IPS-NIHi7 (cell line): ENCODE measurements around the gene GRID1.

Source experiments
- DNase-seq: peaks from one replicate; pipeline ENCODE4 v3.0.0; 2012; ENCODE audit warnings: mixed read lengths; ENCODE audit errors: extremely low spot score

Gene GRID1

DNA sequence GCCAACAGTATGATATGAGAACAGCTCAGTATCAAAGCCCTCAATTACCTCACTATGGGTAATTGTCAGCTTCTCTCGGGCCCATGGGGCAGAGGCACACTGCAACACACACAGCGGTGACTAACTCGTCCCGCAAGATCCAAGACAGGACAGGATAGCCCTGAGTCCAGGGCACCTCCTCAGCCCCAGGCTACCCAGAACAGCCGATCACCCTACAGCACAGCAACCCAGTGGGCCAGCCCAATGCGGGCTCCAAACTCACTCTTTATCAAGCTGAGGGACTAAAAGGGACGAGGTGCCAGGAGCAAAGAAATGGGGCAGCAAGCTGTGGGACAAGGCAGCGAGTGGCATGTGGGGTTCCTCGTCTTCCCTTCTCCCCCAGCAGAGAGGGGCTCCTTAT lies 765.1 kb downstream of the GRID1 start:
- DNase-seq, result no peak

DNA sequence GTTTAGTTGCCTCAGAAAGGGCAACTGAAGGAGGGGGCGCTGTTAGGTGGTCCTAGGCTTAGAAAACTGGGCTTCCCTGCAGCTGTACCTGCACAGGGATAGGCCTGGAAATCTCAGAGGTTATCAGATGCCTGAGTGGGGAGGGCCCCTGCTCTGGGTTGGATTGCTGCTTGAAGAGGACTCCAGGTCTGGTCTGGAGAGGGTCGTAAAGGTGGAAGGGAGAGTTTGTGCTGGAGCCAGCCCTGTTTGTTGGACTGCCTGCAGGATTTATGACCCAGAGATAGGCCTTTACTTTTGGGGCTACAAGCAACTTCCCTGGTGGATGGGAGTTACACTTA lies 765.9 kb downstream of the GRID1 start:
- DNase-seq, result no peak

DNA sequence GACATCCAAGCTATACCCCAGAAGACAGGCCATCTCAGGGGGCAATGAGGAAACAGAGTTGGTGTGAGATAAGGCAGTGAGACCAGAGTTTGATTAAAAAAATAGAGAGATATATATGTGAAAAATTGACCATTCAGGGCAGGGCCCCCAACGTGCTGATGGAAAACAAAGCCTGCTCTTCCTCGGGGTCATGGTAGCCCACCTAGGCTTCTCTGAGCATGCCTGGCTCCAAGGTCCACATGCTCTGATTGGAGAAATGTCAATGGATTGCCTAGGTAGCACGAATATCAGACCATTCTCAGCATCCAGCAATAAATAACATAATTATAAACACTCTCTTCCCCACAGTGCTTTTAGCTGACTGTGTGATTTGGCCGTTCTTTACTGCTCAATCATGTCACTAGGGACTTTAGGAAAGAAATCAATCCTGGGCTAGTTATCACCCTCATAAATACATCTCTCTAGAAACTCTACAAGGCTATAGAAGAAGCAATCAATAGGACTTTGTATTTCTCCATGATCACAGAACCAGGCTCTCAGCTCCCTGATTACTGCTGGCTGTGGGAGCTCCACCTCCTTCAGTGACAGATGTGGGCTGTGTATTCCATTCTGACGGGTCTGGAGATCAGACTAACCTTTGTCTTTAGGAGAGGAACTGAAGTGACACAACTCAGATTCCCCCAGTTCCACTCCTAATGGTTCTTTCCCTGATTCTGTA lies 766.4 kb downstream of the GRID1 start:
- DNase-seq, result no peak

DNA sequence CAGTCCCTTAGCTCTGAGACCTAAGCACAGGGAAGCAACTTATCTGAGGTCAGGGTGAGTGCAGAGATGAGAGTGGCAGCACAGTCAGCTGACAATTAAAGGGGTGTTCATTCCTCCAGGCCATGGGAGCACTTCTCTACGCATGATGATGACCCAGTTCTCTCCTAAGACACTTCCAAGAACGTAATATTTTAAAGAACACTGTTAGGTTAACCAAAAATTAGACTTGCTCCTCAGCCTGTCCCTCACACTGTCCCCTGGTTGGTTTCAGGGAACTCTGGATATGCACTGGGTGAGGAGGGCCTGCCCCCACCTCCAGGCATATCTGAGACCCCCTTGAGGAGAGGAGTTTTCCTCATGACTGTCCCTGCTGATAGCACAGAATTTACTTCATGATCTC lies 767.5 kb downstream of the GRID1 start:
- DNase-seq, result no peak

DNA sequence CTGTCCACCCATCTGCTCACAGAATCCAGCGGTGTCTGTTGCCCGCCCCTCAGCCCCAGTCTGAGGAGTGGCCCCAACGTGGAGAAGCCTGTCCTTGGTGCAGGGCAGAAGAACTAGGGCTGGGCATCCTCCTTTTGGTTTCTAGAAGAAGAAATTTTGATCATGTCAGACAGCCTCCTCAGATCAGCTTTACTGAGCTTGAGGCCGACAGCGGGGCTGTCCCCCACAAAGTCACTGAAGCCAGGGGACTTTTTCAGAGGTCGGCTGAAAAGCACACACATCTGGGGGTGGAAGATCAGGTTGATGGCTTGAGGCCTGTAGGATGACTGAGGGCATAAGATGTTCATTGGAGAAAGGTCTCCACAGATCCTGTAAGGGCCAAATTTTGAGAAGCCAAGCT lies 767.9 kb downstream of the GRID1 start:
- no peak for DNase-seq

DNA sequence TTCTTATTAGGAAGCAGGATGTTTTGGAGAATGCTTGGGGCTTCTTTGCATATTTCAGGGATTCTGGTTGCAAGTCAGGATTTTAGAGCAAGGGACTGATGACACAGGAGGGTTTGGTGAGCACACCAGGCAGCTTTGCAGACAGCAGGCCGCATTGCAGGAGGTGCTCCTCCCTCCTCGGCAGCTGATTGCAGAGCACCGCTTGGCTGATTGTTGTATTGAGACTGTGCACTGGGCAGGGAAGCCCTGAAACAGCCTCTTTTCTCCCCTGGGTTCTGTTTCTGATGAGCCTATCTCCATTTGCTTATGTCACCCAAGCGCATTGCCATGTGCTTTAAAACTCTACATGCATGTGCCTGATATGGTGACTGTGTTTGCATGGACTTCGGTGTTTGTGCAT lies 769.6 kb downstream of the GRID1 start:
- no peak for DNase-seq

DNA sequence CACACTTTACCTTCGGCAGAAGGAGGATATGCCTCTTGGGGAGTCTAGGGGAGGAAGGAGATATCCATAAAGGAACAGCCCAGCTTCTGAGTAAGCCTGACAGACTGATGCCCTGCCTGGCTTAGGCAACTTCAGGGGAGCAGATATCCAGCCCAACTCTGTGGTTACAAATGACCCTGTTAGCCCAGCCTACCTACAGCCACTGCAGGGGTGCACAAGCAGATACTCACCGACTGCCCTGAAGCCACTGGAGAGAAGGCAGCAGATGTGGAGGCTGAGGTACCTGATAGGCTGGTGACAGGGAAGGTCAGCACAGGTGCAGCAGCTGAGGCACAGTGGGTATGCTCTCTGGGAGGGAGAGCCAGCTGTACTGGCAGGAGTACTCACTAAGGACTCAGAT lies 770.2 kb downstream of the GRID1 start:
- DNase-seq, result no peak

DNA sequence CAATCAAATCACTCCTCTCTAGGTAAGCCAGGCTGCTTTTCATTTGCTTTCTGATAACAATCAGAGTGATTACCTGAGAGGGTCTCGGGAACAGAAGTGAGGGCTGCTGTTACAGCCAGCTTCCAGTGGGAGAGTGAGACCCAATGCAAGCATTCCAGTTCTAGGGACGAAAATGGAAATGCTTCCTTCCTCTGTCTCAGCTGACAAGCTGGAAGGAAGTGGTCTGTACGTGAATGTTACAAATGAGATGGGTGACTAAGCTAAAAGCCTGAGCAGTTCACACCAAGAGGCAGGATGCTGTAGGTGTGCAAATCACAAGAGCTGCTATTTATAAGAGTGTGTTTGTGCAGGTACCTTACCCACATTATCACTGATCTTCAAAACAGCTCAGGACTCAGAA lies 772.4 kb downstream of the GRID1 start:
- no peak for DNase-seq

DNA sequence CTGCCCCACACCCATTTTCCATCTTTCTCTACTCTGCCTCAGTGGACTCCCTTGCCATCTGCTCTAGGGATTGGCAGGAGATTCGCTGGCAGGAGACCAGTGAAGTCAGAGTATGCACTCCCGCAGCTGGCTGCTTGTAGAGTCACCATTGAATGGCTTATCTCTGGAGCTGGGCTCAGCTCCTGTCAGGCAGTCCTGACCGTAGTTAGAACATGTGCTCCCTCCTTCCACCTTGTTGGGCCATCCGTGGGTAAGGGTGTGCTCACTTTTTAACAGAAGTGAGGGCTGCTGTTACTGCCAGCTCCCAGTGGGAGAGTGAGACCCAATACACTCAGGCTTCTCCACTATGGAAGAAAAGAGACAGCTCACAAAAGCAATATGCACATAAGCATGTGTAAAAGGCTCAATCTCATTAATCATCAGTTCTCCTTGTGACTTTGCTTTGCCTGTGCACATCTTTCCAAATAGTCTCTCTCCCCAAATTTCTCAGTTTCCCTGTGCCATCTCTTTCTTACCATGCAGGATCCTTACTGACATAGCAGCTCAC lies 773.3 kb downstream of the GRID1 start:
- no peak for DNase-seq

DNA sequence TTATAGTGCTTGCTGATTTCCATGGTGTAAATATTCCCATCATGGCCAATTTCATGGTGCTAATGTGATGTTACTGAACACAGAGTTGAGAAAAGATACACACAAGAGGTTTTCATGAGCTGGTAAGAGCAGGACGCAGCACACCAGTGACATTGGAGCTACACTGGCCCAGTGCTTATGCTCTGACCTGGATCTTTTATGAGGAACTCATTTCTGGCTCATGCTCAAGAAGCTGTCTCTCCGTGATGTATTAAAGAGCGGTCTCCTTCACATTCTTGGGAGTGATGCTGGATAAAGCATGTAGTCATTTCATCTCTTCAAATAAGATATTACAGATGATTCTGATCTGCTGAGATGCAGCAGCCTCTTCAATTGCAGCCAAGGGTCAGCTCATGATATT lies 785.2 kb downstream of the GRID1 start:
- no peak for DNase-seq

DNA sequence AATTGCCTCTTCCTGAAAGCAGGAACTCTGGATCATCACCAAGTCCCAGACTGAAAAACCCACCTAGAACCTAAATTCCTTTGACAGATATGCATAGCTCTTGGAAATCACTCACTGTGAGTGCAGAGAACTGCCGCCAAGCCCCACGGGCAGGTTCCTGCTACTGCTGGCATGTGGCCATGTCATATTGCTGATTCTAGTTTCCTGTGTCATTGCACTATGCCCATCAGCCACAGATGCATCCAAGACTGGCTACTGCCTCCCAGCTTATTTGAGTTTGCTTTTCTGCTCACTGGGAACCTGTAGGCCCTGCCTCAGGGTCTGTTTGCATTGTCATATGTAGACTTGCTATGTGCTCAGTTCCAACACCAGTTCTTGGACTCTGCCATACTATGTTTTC lies 786.0 kb downstream of the GRID1 start:
- DNase-seq, result no peak

DNA sequence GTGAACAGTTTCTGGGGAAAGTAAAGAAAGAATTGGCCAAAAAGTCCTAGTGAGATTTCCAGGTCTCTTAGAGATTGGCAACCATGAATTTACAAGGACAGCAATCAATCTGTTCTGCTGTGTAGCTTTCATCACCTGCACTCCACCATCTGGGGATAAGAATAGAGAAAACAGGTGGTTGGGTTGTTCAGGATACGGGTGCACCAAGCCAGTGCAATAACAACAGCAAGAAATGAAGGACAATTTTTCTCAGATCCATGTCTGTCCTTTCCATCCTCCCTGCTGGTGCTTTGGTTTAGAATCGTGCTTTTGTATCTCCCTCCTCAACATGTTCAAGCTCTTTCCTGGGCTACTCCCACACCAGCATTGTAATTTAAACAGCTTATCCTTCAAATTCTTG lies 787.7 kb downstream of the GRID1 start:
- DNase-seq, result no peak

DNA sequence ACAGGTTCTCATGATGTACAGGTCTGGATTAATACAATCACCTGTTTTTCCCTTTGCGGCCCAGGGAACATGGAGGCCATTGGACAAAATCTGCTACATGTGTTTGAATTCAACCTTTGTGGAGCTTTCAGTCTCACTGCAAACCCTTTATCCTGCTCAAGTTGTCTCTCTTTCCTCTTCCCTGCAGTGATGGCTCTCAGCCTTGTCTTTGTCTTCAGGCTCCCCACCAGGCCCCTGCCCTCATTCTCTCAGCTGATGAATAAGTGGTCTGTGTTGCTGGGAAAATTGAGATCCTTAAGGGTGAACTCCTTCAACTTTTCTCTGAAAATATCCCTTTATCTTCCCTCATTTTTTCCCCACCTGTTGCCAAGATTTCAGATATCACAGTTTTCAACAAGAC lies 791.2 kb downstream of the GRID1 start:
- no peak for DNase-seq

DNA sequence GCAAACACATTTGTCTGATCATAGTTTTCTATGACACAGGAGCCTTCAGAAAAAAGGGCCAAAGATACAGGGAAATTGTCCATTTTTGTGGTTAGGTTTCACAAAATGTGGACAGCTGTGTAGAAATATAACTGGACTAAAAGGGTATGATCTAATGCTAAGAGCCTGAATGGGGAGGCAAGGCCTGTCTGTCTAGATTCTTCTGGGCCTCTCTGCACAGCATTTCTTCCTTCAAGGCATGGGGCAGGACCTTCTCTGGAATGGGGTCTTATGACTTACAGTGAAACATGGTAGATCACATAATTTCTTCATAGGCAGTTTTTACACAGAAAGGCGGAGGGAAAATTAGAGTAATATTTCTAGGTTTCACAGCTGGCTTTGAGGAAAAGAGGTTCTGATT lies 795.7 kb downstream of the GRID1 start:
- DNase-seq, result no peak

DNA sequence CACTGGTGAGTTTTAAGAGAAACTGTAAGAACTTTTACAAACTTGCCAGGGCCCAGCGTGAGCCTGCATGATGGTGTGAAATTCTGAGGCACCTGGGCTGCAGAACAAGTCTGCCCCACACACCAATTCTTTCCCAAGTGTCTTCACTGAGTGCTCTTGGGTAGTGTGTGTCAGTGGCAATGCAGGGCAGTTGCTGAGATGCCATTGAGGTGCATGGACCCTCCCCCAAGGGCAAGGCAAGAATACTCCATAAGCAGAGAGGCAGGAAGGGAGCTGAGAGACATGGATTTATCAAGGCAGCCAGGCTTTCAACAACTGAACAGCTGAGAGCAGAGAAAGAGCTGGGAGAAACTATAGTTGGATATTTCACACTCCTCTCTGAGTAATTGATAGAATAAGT lies 801.2 kb downstream of the GRID1 start:
- DNase-seq, result no peak

DNA sequence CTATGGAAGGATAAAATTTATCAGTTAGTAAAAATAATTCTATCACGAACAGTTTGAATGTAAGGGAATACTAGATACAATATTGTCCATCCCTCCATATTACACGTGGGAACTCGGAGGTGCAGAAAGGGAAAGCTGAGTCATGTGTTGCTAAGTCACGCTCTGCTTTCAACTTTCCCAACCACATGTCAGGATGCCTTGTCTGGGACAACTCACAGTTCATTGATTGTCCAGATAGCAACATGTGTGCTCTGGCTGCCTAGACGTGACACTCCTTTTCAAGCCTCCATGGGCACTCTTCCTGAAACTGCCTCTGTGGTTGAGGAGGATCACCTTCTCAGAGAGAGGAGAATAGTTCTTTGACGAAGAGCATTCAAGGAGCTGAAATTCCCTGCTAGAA lies 808.1 kb downstream of the GRID1 start:
- no peak for DNase-seq

DNA sequence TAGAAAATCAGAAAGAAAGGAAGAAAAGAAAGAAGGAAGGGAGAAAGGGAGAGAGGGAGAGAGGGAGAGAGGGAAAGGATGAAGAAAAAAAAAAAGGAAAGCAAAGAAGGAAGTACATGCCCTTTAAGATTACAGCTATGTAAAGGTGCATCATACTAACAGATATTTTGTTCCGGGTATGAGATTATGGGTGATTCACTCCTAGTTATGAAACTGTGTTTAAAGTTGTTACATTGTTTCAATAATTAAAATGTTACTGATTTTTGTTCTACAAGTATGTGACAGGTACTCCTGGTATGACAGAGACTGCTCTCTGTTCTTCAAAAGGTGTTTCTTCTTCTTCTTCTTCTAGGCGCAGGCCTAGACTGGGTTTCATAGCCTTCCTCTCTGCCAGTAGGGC lies 808.9 kb downstream of the GRID1 start:
- no peak for DNase-seq

DNA sequence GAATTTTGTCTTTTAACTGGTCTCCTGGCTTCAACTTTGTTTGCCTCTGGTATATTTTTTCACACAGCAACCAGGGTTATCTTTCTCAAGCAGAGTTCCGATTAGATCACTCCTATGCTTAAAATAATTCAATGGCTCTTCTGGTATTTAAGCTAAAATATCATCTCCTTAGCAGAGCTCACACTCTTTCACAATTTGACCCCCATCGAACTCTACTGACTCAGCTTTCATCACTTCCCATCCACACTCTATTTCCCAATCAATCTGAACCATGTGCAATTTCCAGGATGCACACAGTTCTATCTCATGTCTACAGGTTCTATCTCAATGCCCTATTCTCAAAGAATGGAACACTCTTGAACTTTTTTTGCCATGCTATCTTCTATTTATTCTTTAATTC lies 809.5 kb downstream of the GRID1 start:
- DNase-seq, result no peak
